IPS-20b (cell line): ENCODE results near the gene LUZP2.

Source experiments
- H3K27ac ChIP-seq: one replicate; pipeline ENCODE4 v1.5.1; 2013; ENCODE audit warnings: low read length
- H3K27me3 ChIP-seq: 2 replicates; pipeline ENCODE4 v1.6.1; 2013; ENCODE audit warnings: mild to moderate bottlenecking, low read length, inconsistent platforms; ENCODE audit not compliant: insufficient read depth
- H3K36me3 ChIP-seq: 2 replicates; pipeline ENCODE4 v1.6.1; 2013; ENCODE audit warnings: low read depth, mild to moderate bottlenecking, inconsistent platforms, low read length, moderate library complexity; ENCODE audit not compliant: insufficient read depth
- H3K4me1 ChIP-seq: 2 replicates; pipeline ENCODE4 v1.6.1; 2013; ENCODE audit warnings: mild to moderate bottlenecking, control low read depth, inconsistent platforms, low read length, moderate library complexity; ENCODE audit not compliant: insufficient read depth
- H3K4me3 ChIP-seq: 2 replicates; pipeline ENCODE4 v1.5.1; 2013; ENCODE audit warnings: mild to moderate bottlenecking, low read length, inconsistent platforms
- H3K9ac ChIP-seq: 2 replicates; pipeline ENCODE4 v1.6.1; 2013; ENCODE audit warnings: low read depth, mild to moderate bottlenecking, inconsistent platforms, low read length, moderate library complexity
- H3K9me3 ChIP-seq: 2 replicates; pipeline ENCODE4 v1.6.1; 2013; ENCODE audit warnings: mild to moderate bottlenecking, low read depth, low read length, inconsistent platforms; ENCODE audit not compliant: insufficient read depth

LUZP2 gene

GRCh38 chr11:24842308-24842707 is 345.5 kb downstream of the LUZP2 start:
- Histone ChIP-seq H3K9ac (no peak overlapping the region), H3K4me1 (no peaks in the 10 kb centered on the region), H3K36me3 (no peaks in the 10 kb centered on the region), H3K27me3 (no peaks in the 10 kb centered on the region), H3K4me3 (no peak overlapping the region), H3K27ac (no peak overlapping the region), H3K9me3 (no peaks in the 10 kb centered on the region; the same call in 1 of the 2 replicates)

DNA sequence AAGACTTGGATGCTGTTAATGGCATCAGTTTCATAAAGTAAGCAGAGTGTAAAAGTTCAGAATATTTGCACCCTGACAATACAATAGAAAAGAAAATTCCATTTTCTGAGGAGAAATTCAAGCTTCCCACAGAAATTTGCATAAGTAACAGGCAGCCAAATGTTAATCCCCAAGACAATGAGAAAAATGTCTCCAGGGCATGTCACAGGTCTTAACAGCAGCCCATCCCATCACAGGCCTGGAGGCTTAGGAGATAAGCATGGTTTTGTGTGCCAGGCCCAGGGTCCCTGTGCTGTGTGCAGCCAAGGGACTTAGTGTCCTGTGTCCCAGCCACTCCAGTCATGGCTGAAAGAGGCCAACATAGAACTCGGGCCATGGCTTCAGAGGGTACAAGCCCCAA is 347.6 kb downstream of the LUZP2 start:
- Histone ChIP-seq H3K4me3 (no peak overlapping the region), H3K4me1 (no peaks in the 10 kb centered on the region), H3K27ac (no peak overlapping the region), H3K27me3 (no peaks in the 10 kb centered on the region), H3K9ac (no peak overlapping the region), H3K9me3 (no peaks in the 10 kb centered on the region; the same call in 1 of the 2 replicates), H3K36me3 (no peaks in the 10 kb centered on the region)

GRCh38 chr11:24848857-24849256 is 352.0 kb downstream of the LUZP2 start:
- Histone ChIP-seq H3K27ac (no peak overlapping the region), H3K9ac (no peak overlapping the region), H3K4me1 (no peaks in the 10 kb centered on the region), H3K4me3 (no peak overlapping the region), H3K27me3 (no peaks in the 10 kb centered on the region), H3K36me3 (no peaks in the 10 kb centered on the region), H3K9me3 (no peaks in the 10 kb centered on the region)

DNA sequence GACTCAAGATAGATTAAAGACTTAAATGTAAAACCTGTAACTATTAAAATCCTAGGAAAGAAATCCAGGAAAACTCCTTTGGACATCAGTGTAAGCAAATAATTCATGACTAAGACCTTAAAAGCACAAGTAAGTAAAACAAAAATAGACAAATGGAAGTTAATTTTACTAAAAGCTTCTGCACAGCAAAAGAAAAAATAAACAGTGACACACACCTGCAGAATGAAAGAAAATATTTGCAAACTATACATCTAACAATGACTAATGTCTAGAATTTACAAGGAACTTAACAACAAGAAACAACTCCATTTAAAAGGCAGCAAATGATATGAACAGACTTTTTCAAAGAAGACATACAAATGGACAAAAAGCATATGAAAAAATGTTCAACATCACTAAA is 359.1 kb downstream of the LUZP2 start:
- no peaks in the 10 kb centered on the region for H3K27me3 ChIP-seq
- H3K9ac ChIP-seq: no peak overlapping the region
- no peaks in the 10 kb centered on the region for H3K36me3 ChIP-seq
- H3K27ac ChIP-seq: no peak overlapping the region
- H3K4me3 ChIP-seq: no peak overlapping the region
- peaks cover 7% of the 10 kb centered on the region; the same call in 1 of the 2 replicates for H3K9me3 ChIP-seq
- no peaks in the 10 kb centered on the region for H3K4me1 ChIP-seq

DNA sequence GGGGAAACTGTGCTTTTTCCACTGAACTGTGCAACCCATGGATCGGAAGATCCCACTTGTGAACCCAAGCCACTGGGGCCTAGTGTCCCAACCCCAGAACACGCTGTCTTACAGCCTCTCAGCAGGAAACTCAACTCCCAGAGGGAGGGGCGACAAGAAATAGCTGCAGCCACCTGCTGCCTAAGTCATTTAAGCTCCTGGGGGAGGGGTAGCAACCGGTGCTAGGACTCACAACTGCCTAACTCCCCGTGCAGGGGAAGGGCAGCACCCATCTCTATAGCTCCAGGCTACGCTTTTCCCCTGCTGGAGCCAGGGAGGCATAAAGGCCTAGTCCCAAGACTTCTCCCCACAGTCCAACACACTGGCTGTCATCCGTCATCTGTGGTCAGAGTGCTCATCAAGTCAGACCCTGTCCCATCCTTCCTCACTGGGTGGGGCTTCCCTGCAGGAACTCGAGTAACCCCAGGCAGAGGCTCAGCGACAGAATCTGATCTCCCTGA is 363.0 kb downstream of the LUZP2 start:
- H3K9ac ChIP-seq: no peak overlapping the region
- no peak overlapping the region for H3K27ac ChIP-seq
- H3K27me3 ChIP-seq: no peaks in the 10 kb centered on the region
- no peaks in the 10 kb centered on the region for H3K36me3 ChIP-seq
- H3K9me3 ChIP-seq: peaks cover 28% of the 10 kb centered on the region; the same call in 1 of the 2 replicates
- H3K4me3 ChIP-seq: no peak overlapping the region
- H3K4me1 ChIP-seq: no peaks in the 10 kb centered on the region

DNA sequence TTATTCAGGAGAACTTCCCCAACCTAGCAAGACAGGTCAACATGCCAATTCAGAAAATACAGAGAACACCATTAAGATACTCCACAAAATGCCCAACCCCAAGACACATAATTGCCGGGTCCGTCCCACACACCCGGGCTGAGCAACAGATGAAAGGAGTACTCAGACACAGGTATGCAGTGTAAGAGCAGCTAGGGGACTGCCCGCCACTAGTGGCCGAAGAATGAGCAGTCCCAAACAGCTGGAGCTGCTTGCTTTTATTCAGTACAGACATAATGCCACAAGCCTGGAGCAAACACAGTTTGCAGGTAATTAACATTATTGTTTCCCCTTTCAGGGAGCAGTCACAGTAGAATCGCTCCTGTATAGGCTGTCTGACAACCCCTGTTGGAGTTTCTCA is 364.6 kb downstream of the LUZP2 start:
- H3K36me3 ChIP-seq: no peaks in the 10 kb centered on the region
- no peak overlapping the region for H3K27ac ChIP-seq
- H3K9ac ChIP-seq: no peak overlapping the region
- peaks cover 28% of the 10 kb centered on the region; the same call in 1 of the 2 replicates for H3K9me3 ChIP-seq
- no peaks in the 10 kb centered on the region for H3K4me1 ChIP-seq
- H3K4me3 ChIP-seq: no peak overlapping the region
- no peaks in the 10 kb centered on the region for H3K27me3 ChIP-seq

GRCh38 chr11:24866743-24867142 is 369.9 kb downstream of the LUZP2 start:
- H3K36me3 ChIP-seq: no peaks in the 10 kb centered on the region
- no peak overlapping the region for H3K4me3 ChIP-seq
- H3K4me1 ChIP-seq: no peaks in the 10 kb centered on the region
- peaks cover 13% of the 10 kb centered on the region; the same call in 1 of the 2 replicates for H3K9me3 ChIP-seq
- no peak overlapping the region for H3K27ac ChIP-seq
- no peak overlapping the region for H3K9ac ChIP-seq
- H3K27me3 ChIP-seq: no peaks in the 10 kb centered on the region

DNA sequence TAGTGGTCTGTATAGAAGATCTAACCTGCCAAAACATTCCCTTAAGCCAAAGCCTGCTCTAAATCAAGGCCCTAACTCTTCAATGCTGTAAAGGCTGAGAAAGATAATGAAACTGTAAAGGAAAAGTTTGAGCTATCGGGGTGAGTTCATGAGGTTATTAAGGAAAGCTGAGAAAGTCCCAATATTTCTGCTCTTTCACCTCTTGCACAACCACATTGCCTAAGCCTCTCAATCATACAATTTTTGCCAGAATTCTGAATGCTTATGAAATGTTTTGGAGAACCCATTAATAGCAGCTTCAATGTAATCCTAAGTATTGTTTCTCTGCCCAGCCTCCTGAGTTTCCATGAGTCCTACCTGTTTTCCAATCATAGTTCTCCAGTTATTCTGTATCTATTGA is 373.2 kb downstream of the LUZP2 start:
- H3K4me3 ChIP-seq: no peak overlapping the region
- H3K27me3 ChIP-seq: no peaks in the 10 kb centered on the region
- H3K9ac ChIP-seq: no peak overlapping the region
- no peak overlapping the region for H3K27ac ChIP-seq
- no peaks in the 10 kb centered on the region for H3K9me3 ChIP-seq
- H3K36me3 ChIP-seq: no peaks in the 10 kb centered on the region
- H3K4me1 ChIP-seq: no peaks in the 10 kb centered on the region

DNA sequence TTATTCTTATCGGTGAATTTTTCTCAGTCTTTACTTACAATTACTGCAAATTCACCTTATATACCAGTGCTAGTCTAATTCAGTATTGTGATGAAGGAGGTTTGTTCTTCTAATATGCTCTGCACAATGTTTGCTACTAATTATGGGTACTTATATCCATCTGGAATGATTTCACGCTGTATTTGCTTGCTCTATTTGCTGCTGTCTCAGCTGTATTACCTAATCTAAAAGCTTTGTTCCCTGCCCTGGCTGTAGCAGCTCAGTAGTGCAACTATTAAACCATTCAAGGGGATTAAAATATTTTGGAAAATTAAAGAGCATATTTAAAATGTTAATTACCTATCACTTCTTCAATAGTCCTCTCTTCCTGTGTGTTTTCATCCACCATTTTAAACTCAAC is 375.3 kb downstream of the LUZP2 start:
- no peaks in the 10 kb centered on the region for H3K27me3 ChIP-seq
- H3K9ac ChIP-seq: no peak overlapping the region
- H3K4me3 ChIP-seq: no peak overlapping the region
- H3K4me1 ChIP-seq: no peaks in the 10 kb centered on the region
- H3K27ac ChIP-seq: no peak overlapping the region
- no peaks in the 10 kb centered on the region for H3K36me3 ChIP-seq
- no peaks in the 10 kb centered on the region; the same call in 1 of the 2 replicates for H3K9me3 ChIP-seq

DNA sequence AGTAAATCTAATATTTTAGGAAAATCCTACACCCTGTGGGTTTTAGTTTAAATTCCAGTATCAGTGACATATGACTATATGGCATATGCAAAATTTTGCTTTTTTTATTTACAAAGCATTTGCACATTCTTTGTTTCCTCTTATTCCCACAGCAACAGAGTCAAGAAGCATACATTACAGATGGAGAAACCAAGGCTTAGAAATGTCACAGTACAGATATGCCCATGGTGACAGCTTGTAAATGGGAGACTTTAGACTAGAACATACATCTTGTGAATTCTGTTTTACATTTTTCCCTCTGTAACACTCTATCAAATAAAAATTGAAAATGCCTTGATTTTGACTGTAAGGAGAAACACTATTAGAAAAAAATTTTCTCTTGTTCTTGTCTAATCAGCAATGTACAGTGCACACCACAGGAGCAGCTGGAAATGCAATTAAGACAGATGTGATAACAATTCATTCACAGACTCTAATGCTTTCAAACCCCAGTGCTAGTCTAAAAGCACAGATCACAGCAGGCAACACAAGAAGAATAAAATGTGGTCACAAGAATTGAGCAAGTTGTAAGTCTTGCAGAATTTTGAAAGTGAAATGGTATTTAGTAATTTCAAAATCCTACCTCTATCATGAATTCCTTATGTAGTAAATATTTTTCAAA is 375.9 kb downstream of the LUZP2 start:
- Histone ChIP-seq H3K9me3 (no peaks in the 10 kb centered on the region; the same call in 1 of the 2 replicates), H3K27me3 (no peaks in the 10 kb centered on the region), H3K27ac (no peak overlapping the region), H3K4me3 (no peak overlapping the region), H3K36me3 (no peaks in the 10 kb centered on the region), H3K9ac (no peak overlapping the region), H3K4me1 (no peaks in the 10 kb centered on the region)

GRCh38 chr11:24880962-24881361 is 384.1 kb downstream of the LUZP2 start:
- no peak overlapping the region for H3K4me3 ChIP-seq
- H3K27me3 ChIP-seq: no peaks in the 10 kb centered on the region
- no peaks in the 10 kb centered on the region; the same call in 1 of the 2 replicates for H3K9me3 ChIP-seq
- H3K9ac ChIP-seq: no peak overlapping the region
- no peak overlapping the region for H3K27ac ChIP-seq
- H3K4me1 ChIP-seq: no peaks in the 10 kb centered on the region
- H3K36me3 ChIP-seq: no peaks in the 10 kb centered on the region

DNA sequence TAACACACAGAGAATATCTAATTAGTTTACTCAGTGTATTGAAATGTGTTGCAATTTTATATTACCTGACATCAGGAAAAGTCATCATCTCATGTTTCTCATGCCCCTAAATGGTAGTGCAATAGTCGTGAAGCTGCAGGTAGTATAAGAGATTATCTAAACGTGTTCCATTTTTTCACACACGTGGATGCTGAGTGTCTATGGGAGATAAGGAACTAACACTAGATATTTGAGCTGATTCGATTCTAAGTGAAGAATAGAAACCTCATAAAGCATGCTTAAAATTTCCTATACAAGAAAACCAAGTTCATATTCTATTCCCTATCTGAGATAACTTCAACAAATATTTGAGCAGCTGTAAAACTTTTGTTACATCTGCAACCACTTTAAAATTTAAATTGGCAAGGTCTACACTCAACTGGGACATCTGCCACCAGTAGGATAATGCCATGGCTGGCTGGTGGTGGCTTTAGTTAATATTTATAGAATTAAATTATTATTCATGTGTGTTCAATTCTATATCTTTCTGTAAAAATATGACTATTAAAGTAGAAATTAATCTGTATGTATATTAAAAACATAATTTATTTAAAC is 388.8 kb downstream of the LUZP2 start:
- no peaks in the 10 kb centered on the region for H3K27me3 ChIP-seq
- H3K4me3 ChIP-seq: no peak overlapping the region
- H3K36me3 ChIP-seq: no peaks in the 10 kb centered on the region
- H3K27ac ChIP-seq: no peak overlapping the region
- no peaks in the 10 kb centered on the region for H3K9me3 ChIP-seq
- no peaks in the 10 kb centered on the region for H3K4me1 ChIP-seq
- no peak overlapping the region for H3K9ac ChIP-seq
